Left lung (tissue), 10 donors: ENCODE data around the gene HACD2. TPM values are rescaled to one million over a fixed set of nuclear protein-coding genes. Genes with fewer than 3 reads are reported as not detected.

Experiments used
- ATAC-seq: fragments of 200-7000 bp; cut with Tn5 transposase; one replicate; pipeline ENCODE4 v1.9.1; 2020; ENCODE audit warnings: moderate library complexity
- DNase-seq, 4 donors: peaks; one replicate each; pipeline ENCODE4 v3.0.0-alpha.2; 2013 to 2020
- H3K27ac ChIP-seq, 2 donors: fragments of 200-600 bp; sonication (generic) in 1 of 2; one replicate each; pipeline versions ENCODE4 v1.5.0 to v1.8.0; 2020 to 2021
- H3K27me3 ChIP-seq, 2 donors: fragments of 200-600 bp; sonication (generic) in 1 of 2; one replicate each; pipeline versions ENCODE4 v1.5.0 to v1.8.0; 2020 to 2021
- H3K36me3 ChIP-seq, 2 donors: fragments of 200-600 bp; sonication (generic) in 1 of 2; one replicate each; pipeline versions ENCODE4 v1.5.0 to v1.8.0; 2020 to 2021
- H3K4me1 ChIP-seq, 2 donors: fragments of 200-600 bp; one replicate each; pipeline ENCODE4 v1.8.0; 2021
- H3K4me3 ChIP-seq, 2 donors: fragments of 200-600 bp; sonication (generic) in 1 of 2; one replicate each; pipeline versions ENCODE4 v1.5.0 to v1.8.0; 2020 to 2021; ENCODE audit warnings: mild to moderate bottlenecking in 1 of 2
- H3K9me3 ChIP-seq, 2 donors: fragments of 200-600 bp; sonication (generic) in 1 of 2; one replicate each; pipeline versions ENCODE4 v1.5.0 to v1.8.0; 2020 to 2021
- intact Hi-C, 2 donors: fragments of 100-400 bp; cut with DNase I; formaldehyde crosslinking; loops; one replicate each; pipeline versions ENCODE4 v1.11.2 to v1.14.2; 2022
- polyA plus RNA-seq, 6 donors: library from polyadenylated mRNA; unstranded; fragments of 120-200 nt; gene quantifications; one replicate each; pipeline ENCODE4 v1.2.1, GENCODE V29; 2013; ENCODE audit not compliant: insufficient read length in 6 of 6
- total RNA-seq, 2 donors: library from RNA; stranded (reverse); fragmentation: NEBNext Ultra II Directional; extraction: Animal tissue kit (Norgen Biotek cat#: 25700); gene quantifications; one replicate each; pipeline ENCODE4 v1.2.1, GENCODE V29; 2021
- TF ChIP-seq, protein P1 (sequence below), 2 donors: fragments of 200-600 bp; sonication (generic) in 1 of 2; IDR thresholded peaks; one replicate each; pipeline versions ENCODE4 v1.5.0 to v1.8.0; 2021; ENCODE audit warnings: antibody characterized with exemption in 2 of 2
- donor health status: DM: no; HTN: yes; CAD: no.
- donor health status: DM: no; HTN: no; CAD: no.

Gene HACD2
- total and polyA plus RNA-seq, 8 donors, result 33.6 to 60.9 (median 39.0) TPM

DNA sequence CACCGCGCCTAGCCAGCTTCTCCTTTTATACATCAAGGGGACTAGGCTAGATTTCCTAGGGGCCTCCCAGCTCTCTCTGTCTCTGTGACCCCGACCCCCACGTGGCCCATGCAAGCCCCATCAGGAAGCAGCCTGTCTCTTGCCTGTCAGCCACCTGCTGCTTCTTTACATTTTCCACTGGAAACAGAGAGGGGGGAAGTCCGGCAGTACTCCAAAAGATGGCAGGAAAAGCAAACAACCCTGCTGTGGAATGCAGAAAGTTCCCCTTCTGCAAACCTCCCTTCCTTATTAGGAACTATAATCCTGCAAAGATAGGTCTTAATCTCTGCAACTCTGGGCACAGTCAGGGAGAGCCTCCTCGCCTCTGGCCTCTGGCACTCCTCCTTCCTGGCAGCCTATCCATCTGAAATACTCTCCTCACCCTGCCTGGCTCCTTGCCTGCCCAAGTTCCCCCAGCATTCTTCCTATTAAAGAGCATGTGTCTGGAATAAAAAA lies 47.4 kb upstream of the HACD2 start:
- DNase-seq (peak in 2 of 4 donors; percentile 25 to 38), ATAC-seq (no peak)
- Histone ChIP-seq H3K27ac (no peak overlapping the region), H3K9me3 (no peaks in the 10 kb centered on the region), H3K4me3 (no peak overlapping the region), H3K27me3 (no peaks in the 10 kb centered on the region), H3K4me1 (peaks cover 13% of the 10 kb centered on the region in 2 donors), H3K36me3 (peaks cover 0 to 11% of the 10 kb centered on the region in 2 donors)
- TF ChIP-seq, protein P1, sequence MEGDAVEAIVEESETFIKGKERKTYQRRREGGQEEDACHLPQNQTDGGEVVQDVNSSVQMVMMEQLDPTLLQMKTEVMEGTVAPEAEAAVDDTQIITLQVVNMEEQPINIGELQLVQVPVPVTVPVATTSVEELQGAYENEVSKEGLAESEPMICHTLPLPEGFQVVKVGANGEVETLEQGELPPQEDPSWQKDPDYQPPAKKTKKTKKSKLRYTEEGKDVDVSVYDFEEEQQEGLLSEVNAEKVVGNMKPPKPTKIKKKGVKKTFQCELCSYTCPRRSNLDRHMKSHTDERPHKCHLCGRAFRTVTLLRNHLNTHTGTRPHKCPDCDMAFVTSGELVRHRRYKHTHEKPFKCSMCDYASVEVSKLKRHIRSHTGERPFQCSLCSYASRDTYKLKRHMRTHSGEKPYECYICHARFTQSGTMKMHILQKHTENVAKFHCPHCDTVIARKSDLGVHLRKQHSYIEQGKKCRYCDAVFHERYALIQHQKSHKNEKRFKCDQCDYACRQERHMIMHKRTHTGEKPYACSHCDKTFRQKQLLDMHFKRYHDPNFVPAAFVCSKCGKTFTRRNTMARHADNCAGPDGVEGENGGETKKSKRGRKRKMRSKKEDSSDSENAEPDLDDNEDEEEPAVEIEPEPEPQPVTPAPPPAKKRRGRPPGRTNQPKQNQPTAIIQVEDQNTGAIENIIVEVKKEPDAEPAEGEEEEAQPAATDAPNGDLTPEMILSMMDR (IDR thresholded peaks at IDR 0.05), result no peak
- intact Hi-C loops, result no loop called here

- TF ChIP-seq, protein P1 (IDR thresholded peaks at IDR 0.05), result no peak
- H3K9me3 ChIP-seq, result no peaks in the 10 kb centered on the region
- H3K4me3 ChIP-seq, result no peak overlapping the region
- H3K27me3 ChIP-seq, result no peaks in the 10 kb centered on the region
- H3K27ac ChIP-seq, result no peak overlapping the region
- intact Hi-C loops, result no loop called here
- ATAC-seq, result no peak
- peaks cover 6 to 9% of the 10 kb centered on the region in 2 donors for H3K4me1 ChIP-seq
- no peak for DNase-seq
- H3K36me3 ChIP-seq, result peaks cover 0 to 17% of the 10 kb centered on the region in 2 donors
Measured at GRCh38 chr3:123629747-123630047, 44.8 kb upstream of the HACD2 start.

DNA sequence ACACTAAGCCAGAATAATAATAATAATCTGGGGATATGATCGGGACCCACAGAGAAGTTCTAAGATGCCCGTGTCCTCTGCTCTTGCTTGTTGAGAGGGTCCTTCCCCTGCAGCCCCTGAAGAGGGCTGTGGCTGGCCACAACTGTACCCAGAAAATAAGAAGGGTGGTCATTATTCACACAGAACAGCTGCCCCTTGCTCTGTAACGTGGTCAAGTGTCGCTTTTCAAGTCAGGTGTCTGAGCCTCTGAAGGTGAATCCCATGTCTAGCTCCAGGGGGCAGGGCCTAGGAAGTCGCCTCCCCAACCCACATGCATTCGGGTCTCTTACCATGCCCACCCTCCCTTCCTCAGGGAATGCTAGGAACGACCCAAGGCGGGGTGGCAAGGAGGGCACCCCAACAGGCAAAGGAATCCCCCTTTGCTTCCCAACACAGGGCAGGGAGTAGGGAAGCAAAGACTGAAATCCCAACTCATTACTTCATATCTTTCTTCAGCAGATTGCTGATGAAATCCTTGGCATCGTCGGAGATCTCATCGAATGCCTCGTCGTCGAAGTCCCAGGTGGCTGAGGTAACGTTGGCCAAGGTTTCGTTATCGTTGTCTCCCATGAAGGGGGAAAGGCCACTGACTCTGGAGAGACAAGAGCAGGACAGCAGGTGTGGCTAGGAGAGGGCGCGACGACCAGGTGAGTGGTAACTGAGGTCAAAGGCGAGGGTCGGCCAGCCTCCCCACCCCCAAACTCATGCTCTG lies 44.3 kb upstream of the HACD2 start:
- no peak for DNase-seq
- TF ChIP-seq, protein P1 (IDR thresholded peaks at IDR 0.05), result no peak
- Histone ChIP-seq H3K27ac (no peak overlapping the region), H3K4me3 (no peak overlapping the region), H3K36me3 (peaks cover 0 to 17% of the 10 kb centered on the region in 2 donors), H3K27me3 (no peaks in the 10 kb centered on the region), H3K9me3 (no peaks in the 10 kb centered on the region), H3K4me1 (peaks cover 3% of the 10 kb centered on the region in 2 donors)
- intact Hi-C loops, result no loop called here
- ATAC-seq, result no peak

GRCh38 chr3:123627673-123628670 lies 43.1 kb upstream of the HACD2 start:
- peak; percentile 61 for ATAC-seq
- H3K4me3 ChIP-seq, result no peak overlapping the region

More at GRCh38 chr3:123627673-123628670, 43.1 kb upstream of the HACD2 start:
- Histone ChIP-seq H3K4me1 (peaks cover 0 to 3% of the 10 kb centered on the region in 2 donors), H3K9me3 (no peaks in the 10 kb centered on the region), H3K27ac (no peak overlapping the region), H3K27me3 (no peaks in the 10 kb centered on the region), H3K36me3 (peaks cover 0 to 17% of the 10 kb centered on the region in 2 donors)
- no peak for DNase-seq
- intact Hi-C loops, result no loop called here
- TF ChIP-seq, protein P1 (IDR thresholded peaks at IDR 0.05), result no peak
